Testis (tissue), 2 donors: ENCODE measurements around the gene GJD4.

Experiments
- CTCF ChIP-seq, 3 experiments: fragments of 450-650 bp in 2 of 3; fragments of 200-600 bp in 1 of 3; sonication (generic) in 1 of 3; IDR thresholded peaks; one replicate each; pipeline ENCODE4 v1.5.1; 2016 to 2019; ENCODE audit warnings: antibody characterized with exemption in 3 of 3, mild to moderate bottlenecking in 2 of 3, moderate library complexity in 1 of 3
- POLR2A ChIP-seq: fragments of 450-650 bp; IDR thresholded peaks from one replicate; pipeline ENCODE4 v1.6.1; 2017; ENCODE audit warnings: antibody characterized with exemption, mild to moderate bottlenecking, moderate library complexity

- TF ChIP-seq POLR2A (no peak), CTCF (IDR thresholded peaks at IDR 0.05) (no peak)
These were observed 33.0 kb downstream of the GJD4 start for GRCh38 chr10:35638101-35638500.
